Measurements from ENCODE around the gene TLE7. TPM values are rescaled to one million over a fixed set of nuclear protein-coding genes. Genes with fewer than 3 reads are reported as not detected.

The TLE7 gene
- total and polyA plus RNA-seq, 2 of the 8 experiments (the other 6 are each of a cell fraction or from before 2014, with no cell fraction given): 0.03 TPM; not detected in 1

DNA sequence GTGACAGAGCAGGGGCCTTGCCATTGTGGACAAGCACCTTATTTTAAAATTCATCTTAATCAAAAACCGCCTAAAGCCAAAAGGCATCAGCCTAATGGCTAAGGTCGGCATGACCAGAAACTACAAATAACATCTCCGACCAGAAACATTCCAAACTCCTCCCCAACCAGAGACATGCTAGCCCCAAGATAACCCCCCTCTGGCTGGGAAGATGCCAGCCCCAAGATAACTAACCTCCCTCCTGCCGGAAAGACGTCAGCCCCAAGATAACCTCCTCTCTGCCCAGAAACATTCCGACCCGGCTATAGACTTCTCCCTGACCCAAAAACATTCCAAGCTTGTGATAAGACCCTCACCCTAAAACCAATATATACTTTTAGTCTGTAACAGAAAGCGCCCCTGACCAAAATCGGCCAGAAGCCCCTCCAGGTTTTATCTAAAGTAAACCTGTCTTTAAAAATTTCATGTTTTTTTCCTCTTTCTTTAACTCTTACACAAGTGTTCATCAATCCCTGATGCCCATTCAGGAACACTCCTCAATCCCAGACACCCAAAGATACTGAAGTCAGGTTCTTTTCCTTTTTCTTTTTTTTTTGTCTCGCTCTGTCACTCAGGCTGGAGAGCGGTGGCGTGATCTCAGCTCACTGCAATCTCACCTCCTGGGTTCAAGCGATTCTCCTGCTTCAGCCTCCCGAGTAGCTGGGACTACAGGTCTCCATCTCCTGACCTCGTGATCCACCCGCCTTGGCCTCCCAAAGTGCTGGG, 32.7 kb downstream of the TLE7 start:
- FAIRE-seq: no peak
- CTCF ChIA-PET (ENCODE audit: partially characterized antibody): interaction anchor here (0.6 to 6.3 kb wide), 7 partner anchors 15 to 226 kb away, joined by 3 to 99 read pairs (median 9); partner anchors contain the start of gene CALB2
- no peak overlapping the region for H3K4ac ChIP-seq (replicated peaks; ENCODE audit: insufficient read length, low read depth, low read length)
- no peak for TF ChIP-seq FOSL1 (IDR thresholded peaks at IDR 0.05; ENCODE audit: insufficient read depth, low read depth, low read length)
- TF ChIP-seq, protein P1, sequence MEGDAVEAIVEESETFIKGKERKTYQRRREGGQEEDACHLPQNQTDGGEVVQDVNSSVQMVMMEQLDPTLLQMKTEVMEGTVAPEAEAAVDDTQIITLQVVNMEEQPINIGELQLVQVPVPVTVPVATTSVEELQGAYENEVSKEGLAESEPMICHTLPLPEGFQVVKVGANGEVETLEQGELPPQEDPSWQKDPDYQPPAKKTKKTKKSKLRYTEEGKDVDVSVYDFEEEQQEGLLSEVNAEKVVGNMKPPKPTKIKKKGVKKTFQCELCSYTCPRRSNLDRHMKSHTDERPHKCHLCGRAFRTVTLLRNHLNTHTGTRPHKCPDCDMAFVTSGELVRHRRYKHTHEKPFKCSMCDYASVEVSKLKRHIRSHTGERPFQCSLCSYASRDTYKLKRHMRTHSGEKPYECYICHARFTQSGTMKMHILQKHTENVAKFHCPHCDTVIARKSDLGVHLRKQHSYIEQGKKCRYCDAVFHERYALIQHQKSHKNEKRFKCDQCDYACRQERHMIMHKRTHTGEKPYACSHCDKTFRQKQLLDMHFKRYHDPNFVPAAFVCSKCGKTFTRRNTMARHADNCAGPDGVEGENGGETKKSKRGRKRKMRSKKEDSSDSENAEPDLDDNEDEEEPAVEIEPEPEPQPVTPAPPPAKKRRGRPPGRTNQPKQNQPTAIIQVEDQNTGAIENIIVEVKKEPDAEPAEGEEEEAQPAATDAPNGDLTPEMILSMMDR (IDR thresholded peaks at IDR 0.05; ENCODE audit: control extremely low read depth in 1 of 3, insufficient read depth in 1 of 3, low read depth in 1 of 3, low read length in 3 of 3): no peak
- TF ChIP-seq CREB1 (IDR thresholded peaks at IDR 0.05): no peak
- no peak for TF ChIP-seq EZH2 (IDR thresholded peaks at IDR 0.05; ENCODE audit: low read depth, low read length, severe bottlenecking)
- TF ChIP-seq POLR2AphosphoS5 (IDR thresholded peaks at IDR 0.05; ENCODE audit: low read depth, low read length): no peak
- no peak for TF ChIP-seq SIN3A (conservative IDR thresholded peaks at IDR 0.05 in 1 of 2, IDR thresholded peaks at IDR 0.05 in 1 of 2; ENCODE audit: low read depth in 1 of 2, low read length in 2 of 2)
- no peak for TF ChIP-seq NRF1 (IDR thresholded peaks at IDR 0.05; ENCODE audit: low read depth, low read length)
- TF ChIP-seq TAF7 (optimal IDR thresholded peaks at IDR 0.05; ENCODE audit: borderline replicate concordance, low read depth, low read length): no peak
- TF ChIP-seq RBBP5 (IDR thresholded peaks at IDR 0.05; ENCODE audit: borderline replicate concordance, low read depth, low read length): no peak
- TF ChIP-seq CEBPB (IDR thresholded peaks at IDR 0.05; ENCODE audit: low read depth, low read length): no peak

More for the DNA sequence above, 32.7 kb downstream of the TLE7 start:
- POLR2A ChIA-PET (ENCODE audit: partially characterized antibody): no interaction called here
- H3K79me2 ChIP-seq (ENCODE audit: control insufficient read depth in 1 of 2, insufficient read depth in 2 of 2, low read length in 2 of 2): no peaks in the 10 kb centered on the region
- H3K36me3 ChIP-seq (ENCODE audit: control insufficient read depth in 2 of 4, insufficient read depth in 4 of 4, low read length in 3 of 4): no peaks in the 10 kb centered on the region
- H3K18ac ChIP-seq (ENCODE audit: extremely low read depth, low read length): no peak overlapping the region
- no peak overlapping the region for H2BK20ac ChIP-seq (ENCODE audit: low read length)
- H3K9me3 ChIP-seq (ENCODE audit: insufficient read depth in 2 of 2, low read depth in 1 of 2, low read length in 1 of 2): no peaks in the 10 kb centered on the region
- no peak overlapping the region for H4K91ac ChIP-seq (replicated peaks; ENCODE audit: insufficient read length, low read length)
- no peak overlapping the region for H3K56ac ChIP-seq (replicated peaks; ENCODE audit: insufficient read length, low read depth, low read length)
- H3K9ac ChIP-seq (replicated peaks in 1 of 4; ENCODE audit: extremely low read depth in 1 of 4, low read depth in 3 of 4, low read length in 3 of 4): no peak overlapping the region
- H3K4me3 ChIP-seq (ENCODE audit: extremely low read depth in 1 of 4, insufficient read depth in 2 of 4, low read depth in 3 of 4, low read length in 4 of 4): no peak overlapping the region
- H4K8ac ChIP-seq (ENCODE audit: extremely low read depth, insufficient read depth, low read length): no peak overlapping the region
- no peaks in the 10 kb centered on the region for H4K20me1 ChIP-seq (replicated peaks in 1 of 2; ENCODE audit: control insufficient read depth in 1 of 2, insufficient read depth in 2 of 2, low read length in 2 of 2)
- peaks cover 2% of the 10 kb centered on the region for H3K23me2 ChIP-seq (ENCODE audit: low read depth, low read length)
- H2BK12ac ChIP-seq (ENCODE audit: low read depth, low read length): no peak overlapping the region
- no peak overlapping the region for H2BK5ac ChIP-seq (ENCODE audit: low read depth, low read length)
- H3K14ac ChIP-seq (ENCODE audit: insufficient read length): no peak overlapping the region
- no peak overlapping the region for H2BK120ac ChIP-seq (replicated peaks; ENCODE audit: low read depth, low read length)
- H2AK5ac ChIP-seq (ENCODE audit: low read depth, low read length): no peak overlapping the region
- 91% methylated on average over 16 of the region's 16 CpGs; no CpG with 5 or more reads in 1 of the 2 experiments for WGBS, 2 experiments (ENCODE audit: extremely low coverage in 1 of 2, insufficient coverage in 1 of 2, insufficient read length in 1 of 2, insufficient replicate concordance in 2 of 2, low coverage in 1 of 2, low lambda C conversion rate in 2 of 2, missing lambda C conversion rate in 1 of 2)
- no peaks in the 10 kb centered on the region for H3K79me1 ChIP-seq (ENCODE audit: low read depth, low read length)
- no peak overlapping the region for H4K5ac ChIP-seq (ENCODE audit: insufficient read length, low read depth, low read length)
- no peak for DNase-seq (ENCODE audit: low read depth in 1 of 2, low spot score in 2 of 2)
- H3K4me1 ChIP-seq (replicated peaks in 1 of 4; ENCODE audit: control insufficient read depth in 3 of 4, insufficient read depth in 4 of 4, low read length in 3 of 4): peaks cover 0 to 4% (median 0%) of the 10 kb centered on the region in 4 experiments; a peak in 2 of 7 replicates
- H3K23ac ChIP-seq (ENCODE audit: insufficient read length): no peak overlapping the region
- no peak overlapping the region for H3K27ac ChIP-seq (ENCODE audit: low read depth, low read length)
- H2BK15ac ChIP-seq (ENCODE audit: low read length): no peak overlapping the region
- H3K4me2 ChIP-seq (ENCODE audit: insufficient read depth in 1 of 2, low read depth in 2 of 2, low read length in 2 of 2): no peak overlapping the region
- H3K27me3 ChIP-seq (replicated peaks in 1 of 4; ENCODE audit: control insufficient read depth in 3 of 4, extremely low read depth in 1 of 4, insufficient read depth in 3 of 4, low read length in 3 of 4): peaks cover 0 to 2% (median under 1%) of the 10 kb centered on the region in 4 experiments; a peak in 1 of 7 replicates
- H2AFZ ChIP-seq (ENCODE audit: low read length): no peak overlapping the region
